ENCODE measurements around the gene ZDHHC21.

ZDHHC21 gene

DNA sequence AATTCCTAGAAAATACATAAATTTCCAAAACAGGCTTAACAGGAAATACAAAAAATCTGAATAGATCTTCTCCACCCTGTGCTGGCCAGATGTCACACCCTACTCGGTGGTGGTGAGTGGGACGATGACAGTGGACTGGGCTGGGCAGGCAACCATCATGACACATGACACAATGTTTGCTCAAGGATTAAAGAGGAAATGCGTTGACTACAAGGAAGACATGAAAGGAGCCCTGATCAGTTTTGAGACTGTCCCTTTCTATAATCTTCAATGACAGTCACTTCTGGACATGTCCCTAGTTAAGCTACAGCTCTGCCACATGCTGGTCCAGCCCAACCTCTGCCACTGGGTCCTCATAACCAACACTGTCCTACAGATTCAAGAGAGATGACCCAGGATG, 99.8 kb downstream of the ZDHHC21 start:
- no peak overlapping the region for H3K4me3 ChIP-seq (ENCODE audit: low read length)
- no peak overlapping the region for H3K4me2 ChIP-seq (ENCODE audit: low read length)
- H3K27me3 ChIP-seq (ENCODE audit: control insufficient read depth, low read length) = no peaks in the 10 kb centered on the region
- H3K36me3 ChIP-seq (ENCODE audit: control insufficient read depth, low read length) = no peaks in the 10 kb centered on the region
- no peaks in the 10 kb centered on the region for H3K9me2 ChIP-seq (replicated peaks; ENCODE audit: control insufficient read depth, low read length)
- H4K20me1 ChIP-seq (ENCODE audit: control insufficient read depth, insufficient read depth, low read depth, low read length) = no peaks in the 10 kb centered on the region
- TF ChIP-seq EZH2phosphoT487 (IDR thresholded peaks at IDR 0.05; ENCODE audit: borderline replicate concordance, low read length) = no peak
- TF ChIP-seq, protein P1, sequence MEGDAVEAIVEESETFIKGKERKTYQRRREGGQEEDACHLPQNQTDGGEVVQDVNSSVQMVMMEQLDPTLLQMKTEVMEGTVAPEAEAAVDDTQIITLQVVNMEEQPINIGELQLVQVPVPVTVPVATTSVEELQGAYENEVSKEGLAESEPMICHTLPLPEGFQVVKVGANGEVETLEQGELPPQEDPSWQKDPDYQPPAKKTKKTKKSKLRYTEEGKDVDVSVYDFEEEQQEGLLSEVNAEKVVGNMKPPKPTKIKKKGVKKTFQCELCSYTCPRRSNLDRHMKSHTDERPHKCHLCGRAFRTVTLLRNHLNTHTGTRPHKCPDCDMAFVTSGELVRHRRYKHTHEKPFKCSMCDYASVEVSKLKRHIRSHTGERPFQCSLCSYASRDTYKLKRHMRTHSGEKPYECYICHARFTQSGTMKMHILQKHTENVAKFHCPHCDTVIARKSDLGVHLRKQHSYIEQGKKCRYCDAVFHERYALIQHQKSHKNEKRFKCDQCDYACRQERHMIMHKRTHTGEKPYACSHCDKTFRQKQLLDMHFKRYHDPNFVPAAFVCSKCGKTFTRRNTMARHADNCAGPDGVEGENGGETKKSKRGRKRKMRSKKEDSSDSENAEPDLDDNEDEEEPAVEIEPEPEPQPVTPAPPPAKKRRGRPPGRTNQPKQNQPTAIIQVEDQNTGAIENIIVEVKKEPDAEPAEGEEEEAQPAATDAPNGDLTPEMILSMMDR (IDR thresholded peaks at IDR 0.05; ENCODE audit: low read depth, low read length, poor library complexity, severe bottlenecking) = no peak
- no peaks in the 10 kb centered on the region for H3K9me3 ChIP-seq (ENCODE audit: control insufficient read depth, insufficient read depth, low read length)
- no peaks in the 10 kb centered on the region for H3K79me2 ChIP-seq (ENCODE audit: control insufficient read depth, low read length)
- no peaks in the 10 kb centered on the region for H3K4me1 ChIP-seq (ENCODE audit: control insufficient read depth, low read length)
- no peaks in the 10 kb centered on the region for H3F3A ChIP-seq (ENCODE audit: control insufficient read depth, insufficient read depth)
- H3K27ac ChIP-seq (ENCODE audit: low read depth, low read length) = no peak overlapping the region

DNA sequence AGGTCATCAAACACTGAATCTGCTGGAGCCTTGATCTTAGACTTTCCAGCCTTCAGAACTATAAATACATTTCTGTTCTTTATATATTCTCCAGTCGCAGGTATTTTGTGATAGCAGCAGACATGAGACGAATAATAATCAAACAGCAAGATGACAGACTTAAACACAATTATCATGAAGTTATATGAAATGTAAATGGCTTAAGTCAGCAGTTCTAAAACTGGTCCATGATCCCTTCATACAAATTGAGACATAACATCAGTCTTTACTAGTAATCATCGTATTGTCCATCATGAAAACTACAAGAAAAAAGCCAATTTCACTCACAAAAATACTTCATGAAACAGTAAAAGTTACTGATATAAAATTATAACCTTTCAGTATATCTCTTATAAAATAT, 101.8 kb downstream of the ZDHHC21 start:
- Histone ChIP-seq H3K9me2 (replicated peaks; ENCODE audit: control insufficient read depth, low read length) (no peaks in the 10 kb centered on the region), H3K4me3 (ENCODE audit: low read length) (no peak overlapping the region), H3F3A (ENCODE audit: control insufficient read depth, insufficient read depth) (no peaks in the 10 kb centered on the region), H3K36me3 (ENCODE audit: control insufficient read depth, low read length) (no peaks in the 10 kb centered on the region), H3K79me2 (ENCODE audit: control insufficient read depth, low read length) (no peaks in the 10 kb centered on the region), H3K27ac (ENCODE audit: low read depth, low read length) (no peak overlapping the region), H3K27me3 (ENCODE audit: control insufficient read depth, low read length) (no peaks in the 10 kb centered on the region), H3K9me3 (ENCODE audit: control insufficient read depth, insufficient read depth, low read length) (no peaks in the 10 kb centered on the region), H4K20me1 (ENCODE audit: control insufficient read depth, insufficient read depth, low read depth, low read length) (no peaks in the 10 kb centered on the region), H3K4me2 (ENCODE audit: low read length) (no peak overlapping the region), H3K4me1 (ENCODE audit: control insufficient read depth, low read length) (no peaks in the 10 kb centered on the region)
- TF ChIP-seq, protein P1 (IDR thresholded peaks at IDR 0.05; ENCODE audit: low read depth, low read length, poor library complexity, severe bottlenecking) = no peak
- TF ChIP-seq EZH2phosphoT487 (IDR thresholded peaks at IDR 0.05; ENCODE audit: borderline replicate concordance, low read length) = no peak

DNA sequence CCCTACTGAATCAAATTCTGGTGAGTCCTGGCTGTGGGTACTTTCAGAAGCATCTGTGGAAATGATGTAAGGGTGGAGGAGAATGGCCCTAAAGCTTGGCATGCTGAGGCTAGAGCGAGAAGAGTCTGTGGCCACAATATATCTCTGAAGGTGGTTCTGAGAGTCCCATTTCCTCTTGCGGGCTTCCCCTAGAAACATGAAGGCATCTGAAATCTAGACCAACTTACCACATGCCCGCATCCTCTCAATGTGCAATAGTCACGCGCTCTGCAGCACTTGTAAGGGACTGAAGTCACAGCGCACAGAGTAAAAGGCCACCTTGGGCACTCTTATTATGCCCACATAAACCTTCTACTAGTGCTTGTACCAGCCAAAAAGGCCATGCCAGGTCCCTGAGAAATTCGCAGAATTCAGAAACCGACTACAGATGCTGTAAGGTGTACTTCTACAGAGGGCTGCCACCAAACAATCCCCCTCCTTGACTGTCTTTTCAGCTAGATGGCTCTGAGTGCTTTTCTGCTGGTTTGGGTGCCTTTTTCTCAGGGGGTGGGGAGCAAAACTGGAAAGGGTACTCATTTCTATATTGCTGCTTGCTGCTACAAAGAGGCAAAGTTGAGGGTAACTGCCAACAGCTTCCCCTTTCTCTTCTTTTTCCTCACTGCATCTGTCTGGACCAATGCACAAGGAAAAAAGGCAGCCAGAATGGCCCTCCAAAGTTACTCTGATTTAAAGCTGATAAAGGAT, 107.3 kb downstream of the ZDHHC21 start:
- Histone ChIP-seq H3K9me2 (replicated peaks; ENCODE audit: control insufficient read depth, low read length) (no peaks in the 10 kb centered on the region), H4K20me1 (ENCODE audit: control insufficient read depth, insufficient read depth, low read depth, low read length) (no peaks in the 10 kb centered on the region), H3K4me2 (ENCODE audit: low read length) (no peak overlapping the region), H3K9me3 (ENCODE audit: control insufficient read depth, insufficient read depth, low read length) (no peaks in the 10 kb centered on the region), H3K27ac (ENCODE audit: low read depth, low read length) (no peak overlapping the region), H3F3A (ENCODE audit: control insufficient read depth, insufficient read depth) (no peaks in the 10 kb centered on the region), H3K36me3 (ENCODE audit: control insufficient read depth, low read length) (no peaks in the 10 kb centered on the region), H3K27me3 (ENCODE audit: control insufficient read depth, low read length) (0 out of 2 replicates have a peak, but pooled peaks cover 3% of the 10 kb centered on the region), H3K4me3 (ENCODE audit: low read length) (no peak overlapping the region), H3K4me1 (ENCODE audit: control insufficient read depth, low read length) (no peaks in the 10 kb centered on the region), H3K79me2 (ENCODE audit: control insufficient read depth, low read length) (no peaks in the 10 kb centered on the region)
- TF ChIP-seq, protein P1 (IDR thresholded peaks at IDR 0.05; ENCODE audit: low read depth, low read length, poor library complexity, severe bottlenecking) = no peak
- no peak for TF ChIP-seq EZH2phosphoT487 (IDR thresholded peaks at IDR 0.05; ENCODE audit: borderline replicate concordance, low read length)

Measured in DOHH2 (cell line).